SK-N-SH (cell line): ENCODE data around the gene ADISSP. TPM values are rescaled to one million over a fixed set of nuclear protein-coding genes. Genes with fewer than 3 reads are reported as not detected.

Experiments used
- CTCF ChIA-PET: fragments of 300-600, 350-600 bp; formaldehyde crosslinking; extraction: SDS; loops from one replicate; lab custom pipeline; 2021; lab: Yijun Ruan, JAX
- POLR2A ChIA-PET: fragments of 350-600 bp; sonication (Branson Sonifier 250); formaldehyde crosslinking; extraction: SDS; loops from one replicate; lab custom pipeline; 2020; ENCODE audit warnings: antibody characterized with exemption, inconsistent platforms; lab: Yijun Ruan, JAX
- DNase-seq: peaks from one replicate; pipeline ENCODE4 v3.0.0; 2012
- H2AFZ ChIP-seq: fragments of 200-600 bp; sonication (generic); 2 replicates; pipeline ENCODE4 v1.8.1; 2016; ENCODE audit warnings: antibody characterized with exemption, mild to moderate bottlenecking, low read depth
- H3F3A ChIP-seq: fragments of 200-600 bp; sonication (generic); replicated peaks from 2 replicates; pipeline ENCODE3; 2016; ENCODE audit warnings: antibody characterized with exemption, mild to moderate bottlenecking; ENCODE audit not compliant: insufficient read depth
- H3K27ac ChIP-seq, 2 experiments: fragments of 200-500 bp in 1 of 2; fragments of 200-600 bp in 1 of 2; sonication (Bioruptor generic) in 1 of 2; sonication (generic), shearing (Covaris generic) in 1 of 2; 2 replicates each; pipeline versions ENCODE4 v1.5.1 to v1.6.1; 2014 to 2016; ENCODE audit warnings: low read depth in 2 of 2, inconsistent platforms in 1 of 2, low read length in 1 of 2, mild to moderate bottlenecking in 1 of 2, mixed read lengths in 1 of 2
- H3K27me3 ChIP-seq: fragments of 200-600 bp; sonication (generic), shearing (Covaris generic); 2 replicates; pipeline ENCODE4 v1.6.1; 2016; ENCODE audit warnings: mixed run types; ENCODE audit not compliant: insufficient read depth
- H3K36me3 ChIP-seq, 2 experiments: fragments of 200-500 bp in 1 of 2; fragments of 200-600 bp in 1 of 2; sonication (Bioruptor generic) in 1 of 2; sonication (generic) in 1 of 2; replicated peaks in 1 of 2; 2 replicates each; pipeline versions ENCODE3 to v1.5.1; 2014 to 2016; ENCODE audit warnings: low read length in 1 of 2, mild to moderate bottlenecking in 1 of 2; ENCODE audit not compliant: insufficient read depth in 2 of 2, control insufficient read depth in 1 of 2
- H3K4me1 ChIP-seq, 2 experiments: fragments of 200-500 bp in 1 of 2; fragments of 200-600 bp in 1 of 2; sonication (Bioruptor generic) in 1 of 2; sonication (generic), shearing (Covaris generic) in 1 of 2; 2 replicates each; pipeline versions ENCODE4 v1.5.1 to v1.6.1; 2014 to 2016; ENCODE audit warnings: low read depth in 1 of 2, low read length in 1 of 2, mixed run types in 1 of 2; ENCODE audit not compliant: insufficient read depth in 2 of 2, control insufficient read depth in 1 of 2
- H3K4me2 ChIP-seq: fragments of 200-600 bp; sonication (generic), shearing (Covaris generic); 2 replicates; pipeline ENCODE4 v1.6.1; 2017; ENCODE audit warnings: mixed run types
- H3K4me3 ChIP-seq, 2 experiments: fragments of 200-500 bp in 1 of 2; fragments of 200-600 bp in 1 of 2; sonication (Bioruptor generic) in 1 of 2; sonication (generic), shearing (Covaris generic) in 1 of 2; 2 replicates each; pipeline versions ENCODE4 v1.5.1 to v1.8.1; 2014 to 2016; ENCODE audit warnings: low read depth in 2 of 2, inconsistent platforms in 1 of 2, low read length in 1 of 2, mild to moderate bottlenecking in 1 of 2, mixed read lengths in 1 of 2, moderate library complexity in 1 of 2
- H3K79me2 ChIP-seq: fragments of 200-600 bp; sonication (generic); 2 replicates; pipeline ENCODE4 v1.8.1; 2017; ENCODE audit warnings: mild to moderate bottlenecking; ENCODE audit not compliant: insufficient read depth
- H3K9ac ChIP-seq: fragments of 200-600 bp; sonication (generic); 2 replicates; pipeline ENCODE4 v1.6.1; 2017; ENCODE audit warnings: mixed run types
- H3K9me2 ChIP-seq: fragments of 200-600 bp; sonication (generic); 2 replicates; pipeline ENCODE4 v1.6.1; 2017; ENCODE audit warnings: mixed run types
- H3K9me3 ChIP-seq: fragments of 200-600 bp; sonication (generic); 2 replicates; pipeline ENCODE4 v1.6.1; 2017; ENCODE audit warnings: mixed run types, mild to moderate bottlenecking, moderate library complexity
- H4K20me1 ChIP-seq: fragments of 200-600 bp; sonication (generic); 2 replicates; pipeline ENCODE4 v1.6.1; 2017; ENCODE audit warnings: mild to moderate bottlenecking, mixed run types; ENCODE audit not compliant: insufficient read depth
- EP300 ChIP-seq, 2 experiments: IDR thresholded peaks; 2 replicates each; pipeline versions ENCODE4 v1.4.0 to v1.6.1; 2012; ENCODE audit warnings: borderline replicate concordance in 1 of 2, low read depth in 1 of 2, low read length in 1 of 2
- EZH2phosphoT487 ChIP-seq: fragments of 200-600 bp; sonication (generic); IDR thresholded peaks from 2 replicates; pipeline ENCODE4 v1.6.1; 2017; ENCODE audit warnings: low read depth, mixed run types, mild to moderate bottlenecking, antibody characterized with exemption, moderate library complexity, borderline replicate concordance
- FOSL2 ChIP-seq: IDR thresholded peaks from 2 replicates; pipeline ENCODE4 v1.4.0; 2012; ENCODE audit warnings: low read depth, mild to moderate bottlenecking, moderate library complexity, borderline replicate concordance
- FOXM1 ChIP-seq: IDR thresholded peaks from 2 replicates; pipeline ENCODE4 v1.4.0; 2012; ENCODE audit warnings: low read depth, mild to moderate bottlenecking
- MAX ChIP-seq: IDR thresholded peaks from 2 replicates; pipeline ENCODE4 v1.4.0; 2012; ENCODE audit warnings: low read depth
- MEF2A ChIP-seq: IDR thresholded peaks from 2 replicates; pipeline ENCODE4 v1.4.0; 2012; ENCODE audit warnings: low read depth, borderline replicate concordance
- MXI1 ChIP-seq: IDR thresholded peaks from 2 replicates; pipeline ENCODE4 v1.6.1; 2012; ENCODE audit warnings: mild to moderate bottlenecking, low read depth, low read length, improper control_type of control experiment
- NFIC ChIP-seq: IDR thresholded peaks from 2 replicates; pipeline ENCODE4 v1.4.0; 2012; ENCODE audit warnings: borderline replicate concordance
- PBX3 ChIP-seq: IDR thresholded peaks from 2 replicates; pipeline ENCODE4; 2012
- POLR2AphosphoS5 ChIP-seq: IDR thresholded peaks from 2 replicates; pipeline ENCODE4 v1.6.1; 2012; ENCODE audit warnings: low read depth, low read length
- RFX5 ChIP-seq: IDR thresholded peaks from 2 replicates; pipeline ENCODE4 v1.6.1; 2012; ENCODE audit warnings: mild to moderate bottlenecking, improper control_type of control experiment, low read length
- SIN3A ChIP-seq: IDR thresholded peaks from 2 replicates; pipeline ENCODE4 v1.6.1; 2012; ENCODE audit warnings: low read depth, mild to moderate bottlenecking, low read length, moderate library complexity, borderline replicate concordance
- SMC3 ChIP-seq: IDR thresholded peaks from 2 replicates; pipeline ENCODE4 v1.6.1; 2012; ENCODE audit warnings: low read depth, low read length, improper control_type of control experiment
- TEAD4 ChIP-seq: IDR thresholded peaks from 2 replicates; pipeline ENCODE4 v1.4.0; 2012; ENCODE audit warnings: mild to moderate bottlenecking, borderline replicate concordance; ENCODE audit not compliant: insufficient read depth
- USF1 ChIP-seq: IDR thresholded peaks from 2 replicates; pipeline ENCODE4 v1.4.0; 2012; ENCODE audit warnings: low read depth, borderline replicate concordance
- YY1 ChIP-seq: IDR thresholded peaks from 2 replicates; pipeline ENCODE4 v1.4.0; 2012; ENCODE audit warnings: low read depth, mild to moderate bottlenecking
- ZBTB33 ChIP-seq: IDR thresholded peaks from 2 replicates; pipeline ENCODE4 v1.4.0; 2012; ENCODE audit warnings: low read depth, borderline replicate concordance
- WGBS: methylation state at CpG from one replicate; pipeline ENCODE4 v1.1.6; 2017; ENCODE audit warnings: low lambda C conversion rate; 5-methylcytosine and 5-hydroxymethylcytosine counted together
- polyA plus RNA-seq, 3 experiments: library from polyadenylated mRNA; depleted of rRNA; stranded (reverse); fragments of >200 nt; gene quantifications; 2 replicates each; pipeline ENCODE4 v1.2.3, GENCODE V29; 2012

ADISSP gene
- polyA plus RNA-seq, 1 of the 3 experiments (the other 2 are of a cell fraction): 73.9 TPM

- no peak for TF ChIP-seq YY1
- no peak for TF ChIP-seq SIN3A
- TF ChIP-seq SMC3: no peak
- TF ChIP-seq, all 33 proteins: peak for 0
These were observed 29.6 kb upstream of the ADISSP start (continued) for GRCh38 chr20:3797226-3797545.

- Histone ChIP-seq H3K9me2 (no peaks in the 10 kb centered on the region), H3K4me3 (peak overlapping the region; percentile 70 to 72), H3K9me3 (no peaks in the 10 kb centered on the region), H3K9ac (peak overlapping the region; percentile 89), H3K79me2 (peaks cover 53% of the 10 kb centered on the region), H3K4me2 (peak overlapping the region; percentile 98), H3K4me1 (peaks cover 17 to 41% of the 10 kb centered on the region in 2 experiments; a peak in 3 of 4 replicates), H3F3A (no peaks in the 10 kb centered on the region), H3K36me3 (peaks cover 20 to 25% of the 10 kb centered on the region in 2 experiments), H2AFZ (no peak overlapping the region)
- POLR2A ChIA-PET: interaction anchor here (0.9 to 1.5 kb wide), 6 partner anchors 10 to 50 kb away, joined by 3 to 10 read pairs (median 5); partner anchors contain the start of genes ADISSP, AP5S1, CENPB and MAVS
- DNase-seq: no peak
- WGBS: 39% methylated on average over 4 of the region's 33 CpGs
- TF ChIP-seq MXI1 (0 out of 2 replicates have a peak, but pooled peaks have one; percentile 23), RFX5 (no peak)
- TF ChIP-seq, all 33 proteins: peak for 1
- no peaks in the 10 kb centered on the region for H3K27me3 ChIP-seq
- H3K27ac ChIP-seq: peak overlapping the region in 1 of 2 experiments; percentile 64; a peak in 2 of 4 replicates
- no peaks in the 10 kb centered on the region for H4K20me1 ChIP-seq
- CTCF ChIA-PET: interaction anchor here (1.2 to 3.5 kb wide), 5 partner anchors 10 to 49 kb away, joined by 4 to 51 read pairs (median 14); partner anchors contain the start of genes AP5S1, CENPB and SPEF1
These were observed 29.1 kb upstream of the ADISSP start for GRCh38 chr20:3796477-3797225.

GRCh38 chr20:3795511-3796468 is 28.2 kb upstream of the ADISSP start, which contains the start of gene CDC25B:
TSS of gene CDC25B (plus strand) at chr20:3796310. CDS start at chr20:3796532, 222 bp downstream.
- WGBS: 11% methylated on average over 11 of the region's 69 CpGs
- CTCF ChIA-PET: interaction anchor here (0.7 to 3.5 kb wide), 10 partner anchors 9 to 289 kb away, joined by 3 to 51 read pairs (median 5); partner anchors contain the start of genes AP5S1, CENPB and SPEF1
- peaks cover 51% of the 10 kb centered on the region for H3K79me2 ChIP-seq
- H3F3A ChIP-seq: no peaks in the 10 kb centered on the region
- H3K9me2 ChIP-seq: no peaks in the 10 kb centered on the region
- peak within 1 kb of the TSS; percentile 91 to 96 for H3K27ac ChIP-seq
- POLR2A ChIA-PET: interaction anchor here (0.9 to 1.5 kb wide), 7 partner anchors 9 to 51 kb away, joined by 3 to 10 read pairs (median 4); partner anchors contain the start of genes ADISSP, AP5S1, CENPB and MAVS
- H4K20me1 ChIP-seq: no peaks in the 10 kb centered on the region
- no peaks in the 10 kb centered on the region for H3K27me3 ChIP-seq
- peaks cover 17 to 41% of the 10 kb centered on the region in 2 experiments; a peak in 3 of 4 replicates for H3K4me1 ChIP-seq
- peak within 1 kb of the TSS; percentile 98 for H3K4me2 ChIP-seq
- H3K4me3 ChIP-seq: peak within 1 kb of the TSS; percentile 72 to 80
- peak within 1 kb of the TSS; percentile 94 for H3K9ac ChIP-seq
- H3K9me3 ChIP-seq: no peaks in the 10 kb centered on the region
- peak within 1 kb of the TSS; percentile 90 for H2AFZ ChIP-seq
- DNase-seq: peak; percentile 96
- H3K36me3 ChIP-seq: peaks cover 13 to 17% of the 10 kb centered on the region in 2 experiments
- no peak; the same call in 1 of the 2 replicates for TF ChIP-seq PBX3
- peak; percentile 80 for TF ChIP-seq MAX
- no peak; the same call in 1 of the 2 replicates for TF ChIP-seq POLR2AphosphoS5
- peak; percentile 99 for TF ChIP-seq FOXM1
- TF ChIP-seq USF1: peak; percentile 61
- TF ChIP-seq TEAD4: no peak
- no peak for TF ChIP-seq EZH2phosphoT487
- TF ChIP-seq ZBTB33: no peak
- TF ChIP-seq MEF2A: no peak
- TF ChIP-seq MXI1: peak; percentile 62
- TF ChIP-seq YY1: no peak; the same call in 1 of the 2 replicates
- TF ChIP-seq EP300 (IDR thresholded peaks at IDR 0.05; ENCODE audit: borderline replicate concordance in 1 of 2, low read depth in 1 of 2, low read length in 1 of 2): no peak
- TF ChIP-seq NFIC: no peak
- TF ChIP-seq FOSL2: no peak
